Sigmoid colon (tissue), 7 donors: ENCODE data around the gene ITGA7. TPM values are rescaled to one million over a fixed set of nuclear protein-coding genes. Genes with fewer than 3 reads are reported as not detected.

Experiments used
- DNase-seq: peaks from one replicate; pipeline ENCODE4 v3.0.0-alpha.2; 2019
- H3K27ac ChIP-seq, 4 donors: fragments of 200-600 bp; sonication (generic); one replicate each; pipeline ENCODE4 v1.5.1; 2016 to 2019; ENCODE audit warnings: mild to moderate bottlenecking in 1 of 4
- H3K27me3 ChIP-seq, 3 donors: fragments of 200-600 bp; sonication (generic); one replicate each; pipeline ENCODE4 v1.5.1; 2019; ENCODE audit warnings: mild to moderate bottlenecking in 1 of 3
- H3K36me3 ChIP-seq, 4 donors: fragments of 200-600 bp; sonication (generic); one replicate each; pipeline ENCODE4 v1.5.1; 2016 to 2019
- H3K4me1 ChIP-seq, 4 donors: fragments of 200-600 bp; sonication (generic); one replicate each; pipeline ENCODE4 v1.5.1; 2017 to 2019
- H3K4me3 ChIP-seq, 4 donors: fragments of 200-600 bp; sonication (generic); one replicate each; pipeline ENCODE4 v1.5.1; 2017 to 2019; ENCODE audit warnings: mild to moderate bottlenecking in 2 of 4, moderate library complexity in 1 of 4
- H3K9me3 ChIP-seq, 4 donors: fragments of 200-600 bp in 3 of 4; sonication (generic) in 3 of 4; one replicate each; pipeline versions ENCODE4 v1.5.1 to v1.6.1; 2013 to 2019
- CTCF ChIP-seq, 4 experiments: fragments of 450-650 bp in 3 of 4; fragments of 200-600 bp in 1 of 4; IDR thresholded peaks; one replicate each; pipeline ENCODE4 v1.5.1; 2016 to 2019; ENCODE audit warnings: antibody characterized with exemption in 4 of 4, mild to moderate bottlenecking in 3 of 4, moderate library complexity in 2 of 4
- EP300 ChIP-seq, 4 donors: sonication (generic); formaldehyde crosslinking; IDR thresholded peaks; one replicate each; pipeline ENCODE4 v1.6.1; 2017; ENCODE audit warnings: antibody characterized with exemption in 4 of 4
- POLR2A ChIP-seq, 2 donors: fragments of 450-650 bp; IDR thresholded peaks; one replicate each; pipeline ENCODE4 v1.6.1; 2016; ENCODE audit warnings: antibody characterized with exemption in 2 of 2, mild to moderate bottlenecking in 2 of 2, moderate library complexity in 2 of 2
- POLR2AphosphoS5 ChIP-seq, 4 donors: sonication (generic); formaldehyde crosslinking; IDR thresholded peaks; one replicate each; pipeline ENCODE4 v1.6.1; 2017; ENCODE audit warnings: antibody characterized with exemption in 4 of 4
- WGBS, 2 donors: extraction: QIAGEN DNeasy Blood & Tissue Kit; methylation state at CpG; one replicate each; pipeline ENCODE4 v1.1.7; 2013; 5-methylcytosine and 5-hydroxymethylcytosine counted together
- intact Hi-C: fragments of 100-400 bp; cut with DNase I; formaldehyde crosslinking; loops from one replicate; pipeline ENCODE4 v1.15.1; 2023
- polyA plus RNA-seq, 3 donors: library from polyadenylated mRNA; stranded (reverse); fragments of 200-250 nt; gene quantifications; one replicate each; pipeline ENCODE4 v1.2.3, GENCODE V29; 2013
- total RNA-seq, 4 donors: library from RNA; depleted of rRNA; stranded (reverse); fragments of >200 nt; gene quantifications; one replicate each; pipeline ENCODE4 v1.1.0, GENCODE V29; 2016
- donor health status: healthy with polysubstance abuse.
- donor health status: Bipolar disorder and iron deficiency.
- donor health status: healthy.

The ITGA7 gene
- total and polyA plus RNA-seq, 7 donors, result 1.8 to 588 (median 66.6) TPM

- intact Hi-C loops, result no loop called here
- WGBS, 2 donors, result 65 to 76% methylated on average over 7 of the region's 7 CpGs
- peaks cover 0 to 8% (median 3%) of the 10 kb centered on the region in 4 donors for H3K4me1 ChIP-seq
- no peaks in the 10 kb centered on the region for H3K27me3 ChIP-seq
- no peak overlapping the region for H3K27ac ChIP-seq
- no peaks in the 10 kb centered on the region for H3K9me3 ChIP-seq
- no peaks in the 10 kb centered on the region for H3K36me3 ChIP-seq
- no peak overlapping the region for H3K4me3 ChIP-seq
- DNase-seq, result no peak
- TF ChIP-seq POLR2A (IDR thresholded peaks at IDR 0.05) (no peak), POLR2AphosphoS5 (IDR thresholded peaks at IDR 0.05) (no peak), CTCF (IDR thresholded peaks at IDR 0.05) (no peak), EP300 (IDR thresholded peaks at IDR 0.05) (no peak)
Measured at GRCh38 chr12:55642669-55643068, 65.0 kb downstream of the ITGA7 start.

- WGBS, 2 donors, result 42 to 69% methylated on average over 2 of the region's 2 CpGs
- TF ChIP-seq EP300 (IDR thresholded peaks at IDR 0.05) (no peak), POLR2AphosphoS5 (IDR thresholded peaks at IDR 0.05) (no peak), CTCF (IDR thresholded peaks at IDR 0.05) (no peak), POLR2A (IDR thresholded peaks at IDR 0.05) (no peak)
- H3K27ac ChIP-seq, result no peak overlapping the region
Measured at GRCh38 chr12:55642267-55642666, 65.4 kb downstream of the ITGA7 start.

GRCh38 chr12:55641595-55641994 is 66.1 kb downstream of the ITGA7 start:
- Histone ChIP-seq H3K36me3 (no peaks in the 10 kb centered on the region), H3K9me3 (no peaks in the 10 kb centered on the region), H3K4me1 (peaks cover 0 to 8% (median 3%) of the 10 kb centered on the region in 4 donors), H3K27ac (no peak overlapping the region), H3K27me3 (no peaks in the 10 kb centered on the region), H3K4me3 (no peak overlapping the region)
- DNase-seq, result no peak
- 73 to 80% methylated on average over 7 of the region's 7 CpGs for WGBS, 2 donors
- intact Hi-C loops, result no loop called here
- TF ChIP-seq CTCF (IDR thresholded peaks at IDR 0.05) (no peak), POLR2A (IDR thresholded peaks at IDR 0.05) (no peak), POLR2AphosphoS5 (IDR thresholded peaks at IDR 0.05) (no peak), EP300 (IDR thresholded peaks at IDR 0.05) (no peak)

More at GRCh38 chr12:55642267-55642666, 65.4 kb downstream of the ITGA7 start:
- Histone ChIP-seq H3K9me3 (no peaks in the 10 kb centered on the region), H3K36me3 (no peaks in the 10 kb centered on the region), H3K27me3 (no peaks in the 10 kb centered on the region), H3K4me1 (peaks cover 0 to 8% (median 3%) of the 10 kb centered on the region in 4 donors), H3K4me3 (no peak overlapping the region)
- DNase-seq, result no peak
- intact Hi-C loops, result no loop called here

- 88 to 92% methylated on average over 15 of the region's 15 CpGs for WGBS, 2 donors
- no peak for DNase-seq
- no peak overlapping the region for H3K4me3 ChIP-seq
- H3K4me1 ChIP-seq, result no peaks in the 10 kb centered on the region
- no peaks in the 10 kb centered on the region for H3K36me3 ChIP-seq
- TF ChIP-seq POLR2A (IDR thresholded peaks at IDR 0.05), result no peak
- TF ChIP-seq POLR2AphosphoS5 (IDR thresholded peaks at IDR 0.05), result no peak
- TF ChIP-seq CTCF (IDR thresholded peaks at IDR 0.05), result no peak
- TF ChIP-seq EP300 (IDR thresholded peaks at IDR 0.05), result no peak
- intact Hi-C loops, result no loop called here
- no peaks in the 10 kb centered on the region for H3K9me3 ChIP-seq
- H3K27ac ChIP-seq, result no peak overlapping the region
- H3K27me3 ChIP-seq, result peaks cover 0 to 6% (median 0%) of the 10 kb centered on the region in 3 donors
Measured at GRCh38 chr12:55637467-55637866, 70.2 kb downstream of the ITGA7 start.

GRCh38 chr12:55636853-55637252 is 70.9 kb downstream of the ITGA7 start, which contains the start of gene OR10P1:
Gene OR10P1 (plus strand): TSS chr12:55636892. CDS start chr12:55636892, 0 bp downstream.
- peaks cover 0 to 6% (median 0%) of the 10 kb centered on the region in 3 donors for H3K27me3 ChIP-seq

More at GRCh38 chr12:55636853-55637252, 70.9 kb downstream of the ITGA7 start, which contains the start of gene OR10P1:
- intact Hi-C loops, result no loop called here
- TF ChIP-seq POLR2AphosphoS5 (IDR thresholded peaks at IDR 0.05) (no peak), POLR2A (IDR thresholded peaks at IDR 0.05) (no peak), CTCF (IDR thresholded peaks at IDR 0.05) (no peak), EP300 (IDR thresholded peaks at IDR 0.05) (no peak)
- Histone ChIP-seq H3K4me3 (no peak within 1 kb of the TSS), H3K36me3 (no peaks in the 10 kb centered on the region), H3K9me3 (no peaks in the 10 kb centered on the region), H3K27ac (no peak within 1 kb of the TSS), H3K4me1 (no peaks in the 10 kb centered on the region)
- DNase-seq, result no peak
- WGBS, 2 donors, result 85 to 93% methylated on average over 6 of the region's 6 CpGs
